Measurements from ENCODE around the gene ZFHX3.

DNA sequence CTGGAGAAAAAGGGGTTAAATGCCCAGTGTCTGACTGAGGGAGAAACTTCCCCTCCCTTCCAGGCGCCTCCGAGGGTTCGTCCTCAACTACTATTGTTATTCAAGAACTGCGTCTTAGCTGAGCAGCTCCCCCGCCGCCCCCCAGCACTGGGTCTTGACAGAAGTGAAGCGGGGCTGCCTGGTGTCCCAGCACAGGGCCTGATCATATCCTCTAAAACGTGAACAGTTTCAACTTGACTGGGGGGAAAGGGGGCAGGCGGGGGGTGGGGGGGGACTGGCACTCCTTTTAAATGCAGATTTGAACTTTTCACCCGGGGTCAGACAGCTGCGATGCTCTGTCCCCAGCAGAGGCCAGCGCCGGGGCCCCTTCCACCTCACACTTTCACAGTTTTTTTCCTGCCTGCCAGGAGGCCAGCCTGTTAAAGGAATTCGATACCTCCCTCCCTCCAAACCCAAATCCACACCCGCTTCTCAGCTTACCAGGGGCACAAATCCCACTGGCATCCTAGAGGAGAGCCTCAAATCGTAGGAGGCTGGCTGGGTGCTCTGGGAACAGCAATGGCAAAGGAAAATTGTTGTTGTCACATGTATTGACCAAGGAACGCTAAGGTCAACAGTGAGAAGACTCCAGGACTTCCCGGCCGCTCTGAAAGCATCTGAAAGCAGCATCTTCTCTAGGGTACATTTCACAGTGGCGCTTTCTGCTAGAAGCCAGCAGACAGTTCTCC is 14.5 kb downstream of the ZFHX3 start:
- TF ChIP-seq, protein P1, sequence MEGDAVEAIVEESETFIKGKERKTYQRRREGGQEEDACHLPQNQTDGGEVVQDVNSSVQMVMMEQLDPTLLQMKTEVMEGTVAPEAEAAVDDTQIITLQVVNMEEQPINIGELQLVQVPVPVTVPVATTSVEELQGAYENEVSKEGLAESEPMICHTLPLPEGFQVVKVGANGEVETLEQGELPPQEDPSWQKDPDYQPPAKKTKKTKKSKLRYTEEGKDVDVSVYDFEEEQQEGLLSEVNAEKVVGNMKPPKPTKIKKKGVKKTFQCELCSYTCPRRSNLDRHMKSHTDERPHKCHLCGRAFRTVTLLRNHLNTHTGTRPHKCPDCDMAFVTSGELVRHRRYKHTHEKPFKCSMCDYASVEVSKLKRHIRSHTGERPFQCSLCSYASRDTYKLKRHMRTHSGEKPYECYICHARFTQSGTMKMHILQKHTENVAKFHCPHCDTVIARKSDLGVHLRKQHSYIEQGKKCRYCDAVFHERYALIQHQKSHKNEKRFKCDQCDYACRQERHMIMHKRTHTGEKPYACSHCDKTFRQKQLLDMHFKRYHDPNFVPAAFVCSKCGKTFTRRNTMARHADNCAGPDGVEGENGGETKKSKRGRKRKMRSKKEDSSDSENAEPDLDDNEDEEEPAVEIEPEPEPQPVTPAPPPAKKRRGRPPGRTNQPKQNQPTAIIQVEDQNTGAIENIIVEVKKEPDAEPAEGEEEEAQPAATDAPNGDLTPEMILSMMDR (conservative IDR thresholded peaks at IDR 0.05 in 1 of 2, IDR thresholded peaks at IDR 0.05 in 1 of 2; ENCODE audit: low read depth in 1 of 2, low read length in 2 of 2): no peak
- TF ChIP-seq EZH2 (IDR thresholded peaks at IDR 0.05; ENCODE audit: low read length, missing control alignments): no peak

Measured in fibroblast of lung (primary cell).